CD4-positive, alpha-beta T cell treated with Interleukin-4 for 1 hour (primary cell): ENCODE data around the gene GP1BA.

ENCODE experiments used
- DNase-seq, 2 donors: peaks; one replicate each; pipeline ENCODE4 v3.0.0-alpha.2; 2020 to 2022

Gene GP1BA

GRCh38 chr17:4938688-4939545 lies 6.8 kb downstream of the GP1BA start:
- no peak for DNase-seq

GRCh38 chr17:4939546-4939795 lies 7.4 kb downstream of the GP1BA start:
- DNase-seq: no peak

GRCh38 chr17:4939796-4940554 lies 7.9 kb downstream of the GP1BA start, which contains the start of the genes RNF167 and SLC25A11:
TSS of gene RNF167 (plus strand) at chr17:4940268. CDS start at chr17:4940910, 642 bp downstream.
TSS of gene SLC25A11 (minus strand) at chr17:4940046. CDS start at chr17:4939910, 136 bp downstream.
- peak; percentile 99 to 100 for DNase-seq

GRCh38 chr17:4940555-4941318 lies 8.7 kb downstream of the GP1BA start:
- DNase-seq: peak; percentile 21 to 38

GRCh38 chr17:4941319-4941610 lies 9.2 kb downstream of the GP1BA start:
- DNase-seq: no peak

- DNase-seq: no peak
Measured at GRCh38 chr17:4942760-4943508, 10.9 kb downstream of the GP1BA start.

- DNase-seq: peak; percentile 54 to 73
Measured at GRCh38 chr17:4944163-4944553, 12.1 kb downstream of the GP1BA start.

- DNase-seq: peak in 1 of 2 donors; percentile 16
Measured at GRCh38 chr17:4944554-4945175, 12.6 kb downstream of the GP1BA start.

- peak; percentile 77 to 82 for DNase-seq
Measured at GRCh38 chr17:4945176-4945943, 13.3 kb downstream of the GP1BA start.

GRCh38 chr17:4945944-4946280 lies 13.8 kb downstream of the GP1BA start:
- DNase-seq: no peak

- DNase-seq: no peak
Measured at GRCh38 chr17:4946312-4946976, 14.4 kb downstream of the GP1BA start.

- no peak for DNase-seq
Measured at GRCh38 chr17:4947010-4947410, 14.9 kb downstream of the GP1BA start.

- peak; percentile 54 to 76 for DNase-seq
Measured at GRCh38 chr17:4947411-4948165, 15.5 kb downstream of the GP1BA start.

GRCh38 chr17:4948166-4948930 lies 16.3 kb downstream of the GP1BA start, which contains the start of gene PFN1:
TSS of gene PFN1 (minus strand) at chr17:4948530. CDS start at chr17:4948394, 136 bp downstream.
- DNase-seq: peak; percentile 93 to 96

- peak; percentile 79 to 82 for DNase-seq
Measured at GRCh38 chr17:4948931-4949320, 16.8 kb downstream of the GP1BA start.

- peak; percentile 85 to 89 for DNase-seq
Measured at GRCh38 chr17:4949321-4950074, 17.4 kb downstream of the GP1BA start.

GRCh38 chr17:4950075-4950745 lies 18.1 kb downstream of the GP1BA start:
- no peak for DNase-seq

- DNase-seq: no peak
Measured at GRCh38 chr17:4950746-4951204, 18.7 kb downstream of the GP1BA start, which contains the start of gene ENO3. TSS of gene ENO3 (plus strand) at chr17:4951119. CDS start at chr17:4951830, 711 bp downstream.
